ACC112 (cell line): ENCODE results near the gene GFRA1.

Experiments
- H2AFZ ChIP-seq: fragments of 200-600 bp; sonication (generic); one replicate; pipeline ENCODE4 v1.6.0; 2017; ENCODE audit warnings: antibody characterized with exemption, low read length; ENCODE audit not compliant: unreplicated experiment
- H3K27ac ChIP-seq: fragments of 200-600 bp; sonication (generic); 2 replicates; pipeline ENCODE4 v1.5.1; 2014; ENCODE audit warnings: low read depth, mild to moderate bottlenecking, antibody characterized with exemption, low read length, moderate library complexity
- H3K27me3 ChIP-seq: fragments of 200-600 bp; sonication (generic); 2 replicates; pipeline ENCODE4 v1.6.1; 2014; ENCODE audit warnings: mild to moderate bottlenecking, antibody characterized with exemption, low read length, moderate library complexity, mixed read lengths; ENCODE audit not compliant: insufficient read depth
- H3K36me3 ChIP-seq: fragments of 200-600 bp; sonication (generic); 2 replicates; pipeline ENCODE4 v1.6.1; 2016; ENCODE audit warnings: mild to moderate bottlenecking, antibody characterized with exemption, low read length, moderate library complexity, mixed read lengths; ENCODE audit not compliant: insufficient read depth
- H3K4me1 ChIP-seq: fragments of 200-600 bp; sonication (generic); one replicate; pipeline ENCODE4 v1.6.1; 2016; ENCODE audit warnings: low read length, mixed read lengths; ENCODE audit not compliant: insufficient read depth, unreplicated experiment, control insufficient read depth
- H3K4me3 ChIP-seq: fragments of 200-600 bp; sonication (generic); 2 replicates; pipeline ENCODE4 v1.5.1; 2014; ENCODE audit warnings: mild to moderate bottlenecking, low read depth, low read length
- H3K79me2 ChIP-seq: fragments of 200-600 bp; sonication (generic); one replicate; pipeline ENCODE4 v1.6.0; 2016; ENCODE audit warnings: low read length; ENCODE audit not compliant: control insufficient read depth, unreplicated experiment, insufficient read depth

The GFRA1 gene

DNA sequence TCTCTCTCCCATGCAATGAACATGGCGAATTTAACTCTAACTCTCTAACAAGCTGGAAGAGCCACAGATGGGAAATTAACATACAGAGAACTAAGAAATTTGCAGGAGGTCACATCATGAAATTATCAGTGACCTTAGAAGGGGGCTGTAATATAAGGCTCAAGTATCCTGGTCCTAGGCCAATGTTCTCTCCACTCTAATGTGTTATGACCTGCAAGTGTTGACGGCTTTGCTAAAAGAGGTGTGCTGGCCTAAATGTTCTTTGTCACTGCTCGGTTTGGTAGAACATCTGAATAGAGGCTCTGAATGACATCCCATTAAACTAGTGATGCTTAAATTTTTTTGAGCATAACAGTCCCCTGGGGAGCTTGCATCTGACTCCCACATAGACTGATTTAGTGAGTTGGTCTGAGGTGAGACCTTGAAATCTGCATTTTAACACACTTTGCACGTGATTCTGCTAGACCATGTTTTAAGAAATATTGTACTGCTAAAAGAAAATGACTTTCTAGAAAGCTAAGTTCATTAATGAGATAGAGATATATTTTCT is 129.3 kb downstream of the GFRA1 start:
- Histone ChIP-seq H3K27me3 (no peaks in the 10 kb centered on the region), H3K36me3 (no peaks in the 10 kb centered on the region), H3K4me1 (no peaks in the 10 kb centered on the region), H3K79me2 (no peaks in the 10 kb centered on the region), H2AFZ (no peak overlapping the region), H3K4me3 (no peak overlapping the region), H3K27ac (no peak overlapping the region)

DNA sequence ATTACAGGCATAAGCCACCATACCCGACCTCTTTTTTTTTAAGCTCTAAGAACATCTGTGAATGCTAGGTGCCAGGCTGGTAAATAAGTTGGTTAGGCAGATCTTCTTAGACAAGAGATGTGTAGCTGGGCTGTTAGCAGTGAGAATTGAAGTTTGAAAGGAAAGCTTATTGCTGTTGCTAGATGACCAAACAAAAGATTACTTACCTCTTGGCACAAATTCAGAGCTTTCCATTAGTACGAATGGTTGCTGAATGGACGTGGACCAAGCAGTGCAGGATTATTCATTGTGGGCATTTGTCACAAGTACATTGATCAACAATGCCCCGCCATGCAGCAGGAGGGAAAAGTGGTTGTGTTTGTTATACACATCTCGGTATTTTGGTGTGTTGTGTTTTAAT is 131.2 kb downstream of the GFRA1 start:
- Histone ChIP-seq H2AFZ (no peak overlapping the region), H3K4me1 (no peaks in the 10 kb centered on the region), H3K27ac (no peak overlapping the region), H3K4me3 (no peak overlapping the region), H3K79me2 (no peaks in the 10 kb centered on the region), H3K36me3 (no peaks in the 10 kb centered on the region), H3K27me3 (no peaks in the 10 kb centered on the region)

GRCh38 chr10:116141246-116141645 is 131.8 kb downstream of the GFRA1 start:
- no peaks in the 10 kb centered on the region for H3K79me2 ChIP-seq
- no peaks in the 10 kb centered on the region for H3K36me3 ChIP-seq
- no peaks in the 10 kb centered on the region for H3K4me1 ChIP-seq
- no peak overlapping the region for H3K4me3 ChIP-seq
- H3K27ac ChIP-seq, result no peak overlapping the region
- no peak overlapping the region for H2AFZ ChIP-seq
- no peaks in the 10 kb centered on the region for H3K27me3 ChIP-seq

DNA sequence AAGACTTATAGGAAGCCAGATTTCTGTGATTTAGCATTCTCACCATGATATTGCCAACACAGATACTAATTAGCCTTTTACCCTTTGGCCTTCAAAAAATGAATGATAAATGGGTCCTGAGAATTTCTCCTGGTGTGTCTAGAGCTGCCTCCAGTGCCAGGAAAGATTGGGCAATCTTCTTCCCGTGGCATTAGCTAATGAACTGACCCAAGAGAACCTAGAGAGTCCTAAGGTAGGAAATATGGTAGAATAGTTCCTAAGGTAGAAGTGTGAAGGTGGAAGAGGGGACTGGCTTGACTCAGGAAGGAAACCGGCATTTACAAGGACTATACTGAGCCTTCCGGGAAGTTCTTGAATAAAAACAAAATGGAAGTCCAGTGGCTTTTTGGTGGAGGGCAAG is 133.1 kb downstream of the GFRA1 start:
- Histone ChIP-seq H3K36me3 (no peaks in the 10 kb centered on the region), H3K79me2 (no peaks in the 10 kb centered on the region), H3K27me3 (no peaks in the 10 kb centered on the region), H3K4me3 (no peak overlapping the region), H3K27ac (no peak overlapping the region), H3K4me1 (no peaks in the 10 kb centered on the region), H2AFZ (no peak overlapping the region)

DNA sequence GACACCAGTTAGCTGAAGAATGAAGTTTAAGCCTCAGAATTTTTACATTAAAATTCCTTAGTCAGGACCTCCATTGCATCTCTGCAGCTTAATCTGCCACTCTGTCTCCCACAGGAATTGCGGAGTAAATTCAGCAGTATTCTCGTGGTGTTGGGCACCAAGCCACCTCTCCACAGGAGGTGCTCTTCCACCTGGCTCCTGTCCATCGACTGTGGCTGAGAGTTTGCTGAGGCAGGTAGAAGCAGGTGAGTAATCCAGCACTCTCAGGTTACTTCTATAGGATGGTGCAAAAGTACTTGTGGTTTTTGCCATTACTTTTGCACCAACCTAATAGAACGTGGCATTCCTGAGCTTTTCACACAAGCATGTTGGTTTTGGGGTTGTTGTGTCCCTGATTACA is 134.1 kb downstream of the GFRA1 start:
- Histone ChIP-seq H3K4me1 (no peaks in the 10 kb centered on the region), H2AFZ (no peak overlapping the region), H3K4me3 (no peak overlapping the region), H3K27me3 (no peaks in the 10 kb centered on the region), H3K79me2 (no peaks in the 10 kb centered on the region), H3K36me3 (no peaks in the 10 kb centered on the region), H3K27ac (no peak overlapping the region)

GRCh38 chr10:116136261-116136660 is 136.7 kb downstream of the GFRA1 start:
- Histone ChIP-seq H2AFZ (no peak overlapping the region), H3K79me2 (no peaks in the 10 kb centered on the region)

DNA sequence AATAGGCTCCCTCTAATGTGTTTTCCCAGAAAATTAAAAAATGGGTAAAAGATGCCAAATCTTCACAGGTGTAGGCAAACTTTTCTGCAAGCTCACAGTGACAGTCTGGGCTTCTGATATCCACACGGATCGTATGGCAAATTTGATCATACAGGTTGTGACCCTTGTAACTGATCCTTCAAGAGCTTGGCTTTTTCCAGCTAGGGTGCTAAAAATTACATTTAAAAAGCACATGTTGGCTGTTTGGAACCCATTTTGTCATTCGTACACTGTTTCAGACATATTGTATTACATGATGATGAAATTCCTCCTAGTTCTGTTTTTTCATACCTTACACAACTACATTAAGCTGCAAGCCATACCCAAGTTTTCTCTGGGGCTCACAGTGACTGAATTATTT is 138.7 kb downstream of the GFRA1 start:
- Histone ChIP-seq H3K4me3 (no peak overlapping the region), H3K27me3 (no peaks in the 10 kb centered on the region), H3K4me1 (no peaks in the 10 kb centered on the region), H3K36me3 (no peaks in the 10 kb centered on the region), H2AFZ (no peak overlapping the region), H3K79me2 (no peaks in the 10 kb centered on the region), H3K27ac (no peak overlapping the region)

More at GRCh38 chr10:116136261-116136660, 136.7 kb downstream of the GFRA1 start:
- H3K36me3 ChIP-seq, result no peaks in the 10 kb centered on the region
- no peak overlapping the region for H3K27ac ChIP-seq
- H3K27me3 ChIP-seq, result no peaks in the 10 kb centered on the region
- H3K4me1 ChIP-seq, result no peaks in the 10 kb centered on the region
- no peak overlapping the region for H3K4me3 ChIP-seq

DNA sequence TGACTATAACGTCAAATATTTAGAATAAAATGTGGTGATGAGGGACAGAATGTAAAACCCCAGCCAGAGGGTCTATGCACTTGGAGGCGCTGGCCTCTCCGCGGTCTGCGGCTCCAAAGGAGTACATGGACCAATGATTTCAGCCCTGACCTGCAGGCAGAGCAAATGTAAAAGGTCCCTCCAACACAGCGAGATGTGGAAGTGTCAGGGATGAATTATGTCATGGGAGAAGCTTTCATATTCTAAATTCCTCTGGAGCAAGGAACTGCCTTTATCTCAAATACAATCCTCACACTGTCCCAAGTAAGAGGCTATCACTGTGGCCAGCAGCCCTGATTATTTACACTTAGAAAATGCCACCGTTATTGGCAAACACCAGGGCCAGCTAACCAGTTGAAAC is 139.4 kb downstream of the GFRA1 start:
- no peaks in the 10 kb centered on the region for H3K27me3 ChIP-seq
- H2AFZ ChIP-seq, result no peak overlapping the region
- H3K4me3 ChIP-seq, result no peak overlapping the region
- H3K79me2 ChIP-seq, result no peaks in the 10 kb centered on the region
- H3K36me3 ChIP-seq, result no peaks in the 10 kb centered on the region
- H3K4me1 ChIP-seq, result no peaks in the 10 kb centered on the region
- H3K27ac ChIP-seq, result no peak overlapping the region

- Histone ChIP-seq H3K79me2 (no peaks in the 10 kb centered on the region), H2AFZ (no peak overlapping the region), H3K27ac (no peak overlapping the region), H3K4me1 (no peaks in the 10 kb centered on the region), H3K27me3 (no peaks in the 10 kb centered on the region), H3K36me3 (no peaks in the 10 kb centered on the region), H3K4me3 (no peak overlapping the region)
Observed at GRCh38 chr10:116132780-116133399, 140.1 kb downstream of the GFRA1 start.

DNA sequence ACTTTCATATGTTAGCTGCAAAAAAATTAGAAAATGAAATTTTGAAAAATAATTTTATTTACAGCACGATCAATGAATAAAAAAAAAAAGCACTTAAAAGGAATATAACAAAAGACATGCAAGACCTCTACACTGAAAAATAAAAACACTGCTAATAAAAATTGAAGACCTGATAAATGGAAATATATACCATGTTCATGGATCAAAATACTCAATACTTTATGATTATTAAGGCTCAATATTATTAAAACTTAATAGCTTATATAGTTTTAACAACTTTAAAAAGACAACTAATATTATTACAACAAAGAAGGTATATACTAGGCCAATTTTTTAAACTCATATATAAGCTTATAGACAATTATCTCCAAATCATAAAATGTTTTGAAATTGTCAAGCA is 143.0 kb downstream of the GFRA1 start:
- Histone ChIP-seq H3K4me3 (no peak overlapping the region), H3K4me1 (no peaks in the 10 kb centered on the region), H3K36me3 (no peaks in the 10 kb centered on the region), H3K79me2 (no peaks in the 10 kb centered on the region), H3K27ac (no peak overlapping the region), H3K27me3 (no peaks in the 10 kb centered on the region), H2AFZ (no peak overlapping the region)

- no peak overlapping the region for H2AFZ ChIP-seq
- H3K79me2 ChIP-seq, result no peaks in the 10 kb centered on the region
- H3K4me1 ChIP-seq, result no peaks in the 10 kb centered on the region
- no peak overlapping the region for H3K4me3 ChIP-seq
- H3K27me3 ChIP-seq, result no peaks in the 10 kb centered on the region
- H3K36me3 ChIP-seq, result no peaks in the 10 kb centered on the region
- H3K27ac ChIP-seq, result no peak overlapping the region
Observed at GRCh38 chr10:116126954-116127695, 145.9 kb downstream of the GFRA1 start.
